NCI-H187 treated with DMSO at 0.1 percent for 48 hours (cell line): Measurements from ENCODE around the gene KANTR.

ENCODE experiments used
- DNase-seq: peaks from one replicate; lab custom pipeline; 2025; lab: John Stamatoyannopoulos, UW

Gene KANTR, protein sequence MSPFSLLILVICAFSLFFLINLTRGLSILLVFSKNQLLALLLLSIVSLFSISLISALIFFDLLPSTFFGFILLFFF

DNA sequence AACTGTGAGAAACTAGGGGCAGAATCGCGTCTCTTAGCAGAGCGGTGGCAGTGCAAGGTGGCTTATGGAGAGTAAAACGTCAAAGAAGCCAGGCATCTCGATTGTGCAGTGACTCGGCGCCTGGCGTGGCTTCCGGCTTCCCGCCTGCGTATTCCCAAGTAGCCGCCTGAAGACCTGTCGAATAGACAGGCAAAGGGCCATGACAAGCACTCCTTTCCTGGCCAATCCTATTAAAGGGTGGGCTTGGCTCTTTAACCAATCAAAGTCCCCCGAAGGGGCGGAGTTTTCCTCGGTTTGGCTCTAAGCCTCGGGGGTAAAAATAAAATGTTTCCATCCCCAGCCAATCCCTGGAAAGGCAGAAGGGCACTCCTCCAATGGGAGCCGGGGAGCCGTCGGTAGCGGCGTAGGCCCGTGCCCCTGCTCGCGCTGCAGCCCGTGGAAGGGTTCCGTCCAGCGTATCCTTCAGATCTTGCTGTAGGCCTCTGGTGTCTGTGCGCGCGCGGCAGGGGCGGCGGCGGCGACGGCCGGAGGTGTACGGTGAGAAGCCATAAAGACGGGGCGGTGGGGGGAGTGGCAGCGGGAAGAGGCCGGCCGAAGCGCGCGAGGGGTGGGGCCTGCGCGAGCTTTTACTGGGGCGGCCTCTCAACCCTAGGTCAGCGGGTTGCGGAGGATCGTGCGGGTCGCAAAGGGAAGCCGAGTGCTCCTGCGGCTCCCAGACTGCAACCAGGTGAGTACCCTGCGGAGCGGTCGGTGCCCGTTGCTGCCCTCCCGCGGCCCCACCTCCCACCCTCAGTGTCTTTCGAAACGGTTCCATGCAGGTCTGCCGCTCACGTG, at the start of gene KANTR:
Gene KANTR, plus strand, starts transcription at position 395 of the 834 bp plus-strand sequence. CDS start 30,131 bp downstream, outside the sequence.
- DNase-seq, result peak; percentile 26

DNA sequence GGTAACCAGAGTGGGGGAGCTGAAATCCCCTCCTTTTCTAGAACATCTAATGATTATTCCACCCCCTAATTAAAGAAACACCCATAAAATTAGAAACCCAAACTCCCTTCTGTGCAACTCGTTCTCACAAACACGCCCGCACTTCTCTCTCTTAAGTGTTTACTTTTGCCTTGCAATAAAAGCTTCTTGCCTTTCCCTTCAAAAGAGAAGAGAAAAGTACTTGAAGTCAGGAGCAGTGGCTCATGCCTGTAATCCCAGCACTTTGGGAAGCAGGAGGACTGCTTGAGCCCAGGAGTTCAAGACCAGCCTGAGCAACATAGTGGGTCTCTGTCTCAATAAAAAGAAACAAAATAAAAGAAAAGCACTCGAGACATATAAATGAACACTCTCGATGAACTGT, 48.9 kb upstream of the KANTR start:
- peak; percentile 20 for DNase-seq

DNA sequence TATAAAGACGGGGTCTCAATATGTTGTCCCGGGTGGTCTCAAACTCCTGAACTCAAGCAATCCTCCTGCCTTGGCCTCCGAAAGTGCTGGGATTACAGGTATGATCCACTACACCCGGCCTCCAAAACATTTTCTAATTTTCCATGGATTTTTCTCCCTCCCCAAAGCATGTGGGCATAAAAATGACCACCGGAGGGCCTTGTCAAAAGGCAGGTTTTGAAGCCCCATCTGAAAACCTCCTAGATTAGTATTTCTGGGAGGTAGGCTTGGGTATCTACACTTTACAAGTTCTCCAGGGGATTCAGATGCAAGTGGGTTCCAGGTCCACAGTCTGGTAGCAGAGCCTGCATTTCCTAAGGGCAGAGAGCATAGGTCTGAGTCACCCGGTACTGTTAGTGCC, 46.7 kb upstream of the KANTR start:
- no peak for DNase-seq

DNA sequence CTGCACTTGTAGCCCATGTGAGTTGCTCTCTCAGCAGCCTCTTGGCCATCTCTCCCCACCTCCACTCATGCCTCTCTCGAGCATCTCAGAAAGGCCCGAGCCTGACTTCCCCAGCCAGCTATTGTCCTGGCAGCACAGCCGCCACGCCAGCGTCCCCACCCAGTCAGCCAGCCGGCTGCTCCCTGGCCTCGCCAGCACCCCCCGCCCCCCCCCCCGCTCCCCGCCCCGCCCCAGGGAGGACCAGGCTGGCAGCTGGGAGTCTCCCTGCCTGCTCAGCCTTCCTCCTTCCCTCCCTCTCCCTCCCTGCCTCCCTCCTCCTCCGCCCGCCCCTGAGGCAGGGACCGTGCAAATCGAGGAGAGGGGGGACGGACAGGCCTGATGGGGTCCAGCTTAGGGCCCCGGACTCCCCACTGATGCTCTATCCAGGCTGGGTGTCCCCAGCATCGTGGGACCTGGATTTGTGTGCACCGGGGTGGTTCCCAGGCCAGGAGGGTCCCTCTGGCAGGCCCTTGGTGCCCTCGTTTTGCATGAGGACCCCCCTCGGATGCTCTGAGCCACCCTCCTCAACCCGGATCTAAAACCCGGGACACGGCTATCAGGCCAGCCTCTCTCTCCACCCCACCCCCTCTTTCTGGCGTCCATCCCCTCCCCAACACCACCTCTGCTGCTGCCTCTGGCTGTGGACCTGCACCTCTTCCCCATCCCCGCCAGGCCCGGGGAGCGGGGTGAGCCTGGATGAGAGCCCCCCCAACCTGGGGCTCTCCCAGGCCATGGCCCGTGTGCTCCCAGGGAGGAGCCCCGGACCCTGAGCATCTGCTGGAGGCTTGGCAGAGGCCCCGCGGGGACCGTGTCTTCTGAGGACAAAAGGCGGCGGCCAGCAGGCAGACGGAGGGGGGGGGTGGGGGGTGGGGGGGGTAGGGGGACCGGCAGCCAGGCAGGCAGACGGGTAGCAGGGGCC, 45.5 kb upstream of the KANTR start, which contains the start of gene GPR173:
Gene GPR173, plus strand, starts transcription at position 621 of the 958 bp plus-strand sequence. CDS start 27,833 bp downstream, outside the sequence.
- DNase-seq, result no peak

DNA sequence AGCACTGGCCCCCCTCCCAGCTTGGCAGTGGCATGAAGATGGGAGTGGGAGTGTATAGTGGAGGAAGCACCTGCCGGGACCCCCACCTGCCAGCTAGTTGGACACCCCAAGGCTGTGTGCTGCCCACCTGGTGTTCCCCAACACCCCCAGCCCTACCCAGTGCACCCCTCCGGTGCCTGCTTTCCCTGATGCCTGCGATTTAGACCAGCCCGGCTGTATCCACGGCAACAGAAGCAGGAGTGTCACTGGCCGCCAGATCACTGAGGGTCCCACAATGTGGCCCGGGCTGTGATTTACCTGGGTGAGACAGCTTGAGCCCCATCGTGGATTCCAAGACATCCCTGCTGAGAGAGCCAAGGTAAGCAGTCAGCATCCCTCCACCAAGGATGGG, 44.8 kb upstream of the KANTR start:
- DNase-seq, result no peak

DNA sequence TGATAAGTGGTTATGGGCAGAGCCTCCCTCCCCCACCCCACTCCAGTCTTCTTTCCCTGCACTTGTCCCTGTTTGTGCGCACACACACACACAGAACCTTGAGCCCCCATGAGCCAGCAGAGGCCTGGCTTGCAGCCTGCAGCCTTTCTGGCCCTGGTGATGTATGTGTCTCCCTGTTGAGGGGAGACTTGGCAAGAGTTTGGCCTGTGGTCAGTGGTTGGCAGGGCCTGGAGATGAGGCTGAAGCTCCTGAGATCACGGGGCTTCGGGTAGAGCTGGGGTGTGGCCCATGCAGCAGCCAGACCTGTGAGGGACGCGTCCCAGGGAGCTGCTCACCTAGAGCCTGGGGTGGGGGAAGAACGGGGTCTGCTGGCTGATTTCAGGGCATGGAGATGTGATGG, 43.1 kb upstream of the KANTR start:
- DNase-seq, result no peak

DNA sequence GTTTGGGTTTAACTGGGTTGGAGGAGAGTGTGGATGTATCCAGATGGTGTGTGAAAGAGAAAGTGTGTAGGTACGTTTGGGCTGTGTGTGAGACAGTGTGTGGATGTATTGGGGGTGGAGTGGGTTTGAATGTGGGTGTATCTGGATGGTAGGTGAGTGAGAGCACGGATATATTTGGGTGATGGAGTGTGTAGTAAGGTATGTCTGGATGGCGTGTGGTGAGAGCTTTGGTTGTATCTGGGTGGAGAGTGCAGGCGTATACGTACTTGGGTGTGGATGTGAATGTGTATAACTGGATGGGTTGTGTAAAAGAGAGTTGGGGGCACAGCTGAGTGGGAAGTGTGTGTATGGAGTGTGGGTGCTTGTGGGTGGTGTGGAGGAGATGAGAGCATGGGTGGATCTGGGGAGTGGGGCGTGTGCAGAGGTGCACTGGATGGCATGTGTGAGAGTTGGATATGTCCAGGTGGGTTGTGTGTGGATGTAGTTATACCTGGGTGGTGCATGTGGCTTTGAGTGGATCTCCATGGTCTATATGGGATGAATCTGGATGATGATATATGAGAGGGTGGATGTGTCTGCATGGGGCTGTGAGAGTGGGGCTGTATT, 38.6 kb upstream of the KANTR start:
- DNase-seq, result no peak

DNA sequence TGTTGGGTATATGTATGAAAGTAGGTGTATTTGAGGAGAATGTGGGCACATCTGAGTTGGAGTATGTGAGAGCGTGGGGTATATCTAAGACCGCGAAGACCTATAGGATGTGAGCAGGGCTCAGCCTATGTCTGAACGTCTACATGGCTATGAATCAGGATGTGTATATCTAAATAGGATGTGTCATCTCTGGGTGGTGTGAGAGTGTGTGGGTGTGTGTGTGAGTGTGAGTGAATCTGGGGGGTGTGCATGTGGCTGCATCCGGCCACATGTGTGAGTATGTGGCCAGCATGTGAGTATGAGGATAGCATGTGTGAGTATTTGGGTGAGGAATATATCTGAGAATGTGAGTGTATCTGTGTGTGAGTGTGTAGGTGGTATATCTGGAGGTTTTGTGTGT, 37.6 kb upstream of the KANTR start:
- DNase-seq, result no peak

DNA sequence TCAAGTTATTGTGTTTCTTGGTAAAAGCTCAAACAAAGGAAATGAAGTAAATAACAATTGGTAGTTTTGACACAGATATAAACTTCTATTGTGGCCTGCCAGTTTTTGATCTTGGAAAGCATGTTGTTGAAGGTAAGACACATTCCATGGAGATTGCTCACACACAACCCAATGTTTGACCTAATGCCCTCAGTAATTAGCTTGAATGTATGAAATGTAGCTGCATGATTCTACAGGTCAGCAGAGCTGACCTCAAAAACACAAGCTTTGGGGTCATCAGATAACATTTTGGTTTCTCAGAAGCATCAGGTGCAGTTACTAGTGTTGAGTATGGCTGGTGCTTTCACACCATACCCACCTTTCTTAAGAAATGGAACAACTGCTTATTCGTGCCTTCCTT, 28.8 kb upstream of the KANTR start:
- DNase-seq, result no peak

DNA sequence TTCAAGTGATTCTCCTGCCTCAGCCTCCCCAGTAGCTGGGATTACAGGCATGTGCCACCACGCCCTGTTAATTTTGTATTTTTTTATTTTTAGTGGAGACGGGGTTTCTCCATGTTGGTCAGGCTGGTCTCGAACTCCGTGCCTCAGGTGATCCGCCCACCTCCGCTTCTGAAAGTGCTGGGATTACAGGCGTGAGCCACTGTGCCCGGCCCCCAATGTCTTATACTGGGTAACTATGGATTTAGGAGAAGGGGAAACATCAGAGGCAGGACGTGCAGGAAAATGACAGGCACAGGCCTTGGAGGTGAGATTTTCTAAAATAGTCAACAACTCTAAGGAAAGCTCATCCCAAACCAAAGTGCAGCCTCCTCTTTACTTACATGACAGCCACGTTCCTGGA, 22.9 kb upstream of the KANTR start:
- DNase-seq, result no peak

DNA sequence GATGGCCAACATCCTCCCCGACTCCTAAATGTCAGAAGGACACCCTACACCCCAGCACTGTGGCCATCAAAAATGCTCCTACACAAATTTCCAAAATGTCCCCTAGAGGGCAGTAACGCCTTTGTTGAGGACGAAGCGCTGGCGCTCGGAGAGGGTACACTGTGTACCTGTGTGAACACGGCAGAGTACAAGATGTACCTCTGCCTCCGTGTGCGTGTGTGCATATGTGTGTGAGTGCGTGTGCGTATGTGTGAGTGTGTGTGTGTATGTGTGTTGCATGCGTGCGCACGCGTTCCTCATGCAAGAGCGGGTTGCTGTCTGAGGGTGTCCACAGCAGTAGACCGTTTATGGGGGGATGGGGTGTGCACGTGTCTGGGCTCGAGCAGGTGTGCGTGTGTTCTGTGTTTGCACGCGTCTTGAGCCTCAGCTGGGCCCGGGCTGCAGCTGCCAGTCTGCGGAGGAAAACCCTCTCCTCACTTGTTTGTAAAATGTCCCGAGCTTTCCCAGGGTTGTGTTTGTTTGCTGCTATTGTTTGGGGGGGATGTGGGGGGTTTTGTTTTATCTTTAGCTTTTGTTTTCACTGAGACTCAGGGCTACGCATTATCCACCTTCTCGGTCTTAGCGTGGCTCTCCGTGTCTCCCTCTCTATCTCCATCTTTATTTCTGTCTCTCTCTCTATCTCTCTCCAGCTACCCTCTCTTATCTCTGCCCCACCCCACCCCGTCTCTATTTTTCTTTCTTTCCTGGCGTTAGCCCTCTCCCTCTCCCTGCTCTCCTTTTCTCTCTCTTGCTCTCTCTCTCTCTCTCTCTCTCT, 22.1 kb upstream of the KANTR start:
- DNase-seq, result no peak

DNA sequence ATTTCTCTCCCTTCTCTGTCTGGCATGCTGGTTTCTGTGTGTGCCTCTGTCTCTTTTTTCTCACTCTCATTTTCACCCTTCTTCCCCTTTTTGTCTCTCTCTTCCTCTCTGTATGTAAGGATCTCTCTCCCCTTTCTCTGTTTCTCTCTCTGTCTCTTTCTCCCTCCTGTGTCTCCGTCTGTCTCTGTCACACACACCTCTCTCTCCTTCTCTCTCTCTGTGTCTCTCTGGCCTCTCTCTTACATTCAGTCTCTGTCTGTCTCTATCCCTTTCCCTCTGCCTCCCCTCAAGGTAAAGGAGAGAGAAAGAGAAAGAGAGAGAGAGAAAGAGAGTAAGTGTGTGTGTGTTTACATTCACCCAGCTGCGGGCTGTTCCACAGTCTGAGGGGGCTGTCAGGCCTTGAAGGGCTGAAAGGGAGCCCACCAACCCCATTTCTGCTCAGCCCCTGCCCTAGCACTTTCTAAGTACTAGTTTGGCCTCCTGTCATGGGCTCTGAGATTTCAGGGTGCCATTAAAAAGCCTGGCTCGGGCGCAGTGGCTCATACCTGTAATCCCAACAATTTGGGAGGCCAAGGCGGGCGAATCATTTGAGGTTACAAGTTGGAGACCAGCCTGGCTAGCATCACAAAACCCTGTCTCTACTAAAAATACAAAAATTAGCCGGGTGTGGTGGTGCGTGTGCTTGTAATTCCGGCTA, 21.4 kb upstream of the KANTR start:
- DNase-seq, result no peak

DNA sequence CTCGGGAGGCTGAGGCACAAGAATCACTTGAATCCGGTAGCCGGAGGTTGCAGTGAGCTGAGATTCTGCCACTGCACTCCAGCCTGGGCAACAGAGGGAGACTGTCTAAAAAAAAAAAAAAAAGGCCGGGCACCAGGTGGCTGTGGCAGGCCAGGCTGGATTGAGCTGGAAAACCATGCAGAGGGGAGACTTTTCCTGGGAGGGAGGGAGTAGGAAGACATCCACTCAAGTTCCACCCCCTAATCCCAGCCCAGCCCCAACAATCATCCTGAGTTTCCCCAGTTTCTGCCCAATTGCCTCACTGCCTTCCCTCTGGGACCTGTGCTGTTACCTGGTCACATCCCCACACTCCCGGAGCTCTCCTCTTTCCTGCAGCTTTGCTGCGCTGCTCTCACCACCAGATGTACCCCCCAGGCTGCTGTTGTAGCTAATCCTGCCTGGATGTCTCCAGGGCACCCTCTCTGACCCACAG, 20.8 kb upstream of the KANTR start:
- no peak for DNase-seq

DNA sequence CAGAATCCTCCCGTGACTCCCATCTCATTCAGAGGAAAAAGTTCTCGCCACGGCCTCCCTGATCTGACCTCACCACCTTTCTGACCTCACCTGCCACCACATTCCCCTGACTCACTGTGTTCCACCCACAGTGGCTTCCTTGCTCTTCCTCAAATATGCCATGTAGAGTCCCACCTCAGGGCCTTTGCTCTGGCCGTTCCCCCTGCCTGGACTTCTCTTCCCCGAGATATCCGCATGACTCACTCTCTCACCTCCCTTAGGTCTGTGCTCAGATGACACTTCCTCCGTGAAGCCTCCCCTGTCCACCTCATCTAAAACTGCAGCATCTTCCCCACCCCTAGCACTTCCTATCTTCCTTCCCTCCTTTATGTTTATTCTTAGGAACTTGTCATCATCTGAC, 18.9 kb upstream of the KANTR start:
- no peak for DNase-seq

DNA sequence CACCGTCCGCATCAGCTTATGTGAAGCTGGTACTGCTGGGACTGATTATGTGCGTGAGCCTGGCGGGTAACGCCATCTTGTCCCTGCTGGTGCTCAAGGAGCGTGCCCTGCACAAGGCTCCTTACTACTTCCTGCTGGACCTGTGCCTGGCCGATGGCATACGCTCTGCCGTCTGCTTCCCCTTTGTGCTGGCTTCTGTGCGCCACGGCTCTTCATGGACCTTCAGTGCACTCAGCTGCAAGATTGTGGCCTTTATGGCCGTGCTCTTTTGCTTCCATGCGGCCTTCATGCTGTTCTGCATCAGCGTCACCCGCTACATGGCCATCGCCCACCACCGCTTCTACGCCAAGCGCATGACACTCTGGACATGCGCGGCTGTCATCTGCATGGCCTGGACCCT, 17.3 kb upstream of the KANTR start:
- no peak for DNase-seq

DNA sequence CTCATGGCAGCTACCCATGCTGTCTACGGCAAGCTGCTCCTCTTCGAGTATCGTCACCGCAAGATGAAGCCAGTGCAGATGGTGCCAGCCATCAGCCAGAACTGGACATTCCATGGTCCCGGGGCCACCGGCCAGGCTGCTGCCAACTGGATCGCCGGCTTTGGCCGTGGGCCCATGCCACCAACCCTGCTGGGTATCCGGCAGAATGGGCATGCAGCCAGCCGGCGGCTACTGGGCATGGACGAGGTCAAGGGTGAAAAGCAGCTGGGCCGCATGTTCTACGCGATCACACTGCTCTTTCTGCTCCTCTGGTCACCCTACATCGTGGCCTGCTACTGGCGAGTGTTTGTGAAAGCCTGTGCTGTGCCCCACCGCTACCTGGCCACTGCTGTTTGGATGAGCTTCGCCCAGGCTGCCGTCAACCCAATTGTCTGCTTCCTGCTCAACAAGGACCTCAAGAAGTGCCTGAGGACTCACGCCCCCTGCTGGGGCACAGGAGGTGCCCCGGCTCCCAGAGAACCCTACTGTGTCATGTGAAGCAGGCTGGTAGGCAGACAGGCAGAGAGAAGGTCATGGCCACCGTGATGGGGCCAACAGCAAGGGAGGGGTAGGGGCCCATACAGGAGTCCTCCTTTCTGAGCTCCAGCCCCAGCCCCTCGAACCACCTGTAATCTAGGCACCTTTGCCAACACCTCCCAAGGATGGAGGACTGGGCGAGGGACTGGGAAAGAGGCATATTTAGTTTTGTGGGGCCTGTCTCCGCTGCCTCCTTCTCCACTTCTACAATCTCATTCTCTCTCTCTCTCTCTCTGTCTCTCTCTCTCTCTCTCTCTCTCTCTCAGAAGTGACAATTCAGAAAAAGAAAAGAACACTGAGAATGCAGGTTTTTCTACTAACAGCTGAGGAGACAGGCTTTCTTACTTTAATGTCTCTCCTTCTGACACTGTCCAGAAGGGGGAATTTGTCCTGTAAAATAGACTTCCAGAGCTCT, 16.4 kb upstream of the KANTR start:
- DNase-seq, result no peak

DNA sequence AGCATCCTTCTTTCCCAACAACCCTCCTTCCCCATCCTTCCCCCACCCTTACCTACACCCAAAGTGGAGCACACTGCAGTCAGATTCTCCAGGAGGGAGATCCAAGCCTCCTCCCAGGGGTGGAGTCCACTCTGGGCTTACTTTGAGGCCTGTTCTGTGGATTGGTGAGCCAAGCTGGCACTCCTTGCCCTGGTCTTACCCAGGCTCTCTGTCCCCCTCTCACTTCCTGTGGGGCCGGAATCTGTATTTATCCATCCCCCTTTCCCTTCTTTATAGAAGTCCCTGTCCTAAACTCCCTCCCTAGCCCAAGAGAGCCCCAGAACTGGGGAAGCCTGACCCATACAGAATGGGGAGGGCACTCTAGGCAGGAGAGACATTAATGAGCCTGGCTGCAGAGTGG, 15.0 kb upstream of the KANTR start:
- no peak for DNase-seq

DNA sequence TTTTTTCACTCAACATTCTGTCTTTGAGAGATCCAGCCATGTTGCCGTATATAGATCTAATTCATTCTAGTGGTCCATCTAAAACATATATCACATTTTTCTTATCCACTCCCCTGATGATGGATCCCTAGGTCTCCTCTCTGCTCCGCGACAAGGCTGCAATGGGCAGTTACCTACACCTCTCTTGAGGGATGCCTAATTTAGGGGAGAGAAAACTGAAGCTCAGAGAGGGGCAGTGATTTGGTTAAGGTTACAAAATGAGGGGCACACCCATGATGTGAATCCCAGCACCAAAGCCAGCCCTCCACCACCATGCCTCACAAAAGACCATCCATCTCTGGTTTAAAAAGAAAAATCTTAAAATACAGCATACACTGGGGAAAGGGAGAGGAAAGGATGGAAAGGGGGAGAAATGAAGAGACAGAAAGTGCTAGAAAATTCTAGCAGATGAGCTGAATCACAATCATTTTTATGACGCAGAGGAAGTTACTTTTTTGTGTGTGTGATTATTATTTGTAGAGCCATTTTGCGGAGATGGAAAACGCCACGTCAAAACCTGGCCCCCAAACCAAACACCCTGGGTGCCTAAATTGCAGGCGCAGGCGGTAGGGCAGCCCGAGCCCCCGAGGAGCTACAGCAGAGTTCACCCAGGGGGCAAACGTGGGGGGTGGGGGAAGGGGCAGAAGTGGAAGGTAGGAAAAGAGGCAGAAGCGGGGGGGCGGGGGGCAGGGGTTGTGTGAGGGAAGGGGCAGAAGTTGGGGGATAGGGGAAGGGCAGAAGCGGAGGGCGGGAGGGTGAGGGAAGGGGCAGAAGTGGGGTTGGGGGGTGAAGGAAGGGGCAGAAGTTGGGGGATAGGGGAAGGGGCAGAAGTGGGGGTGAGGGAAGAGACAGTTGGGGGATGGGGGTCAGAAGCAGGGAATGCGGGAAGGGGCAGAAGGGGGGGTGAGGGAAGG, 13.0 kb upstream of the KANTR start:
- no peak for DNase-seq
